ENCODE data around the gene PSTPIP2. TPM values are rescaled to one million over a fixed set of nuclear protein-coding genes. Genes with fewer than 3 reads are reported as not detected.

The PSTPIP2 gene
- total and polyA plus RNA-seq, 11 donors = 0.65 to 15.0 (median 2.0) TPM

DNA sequence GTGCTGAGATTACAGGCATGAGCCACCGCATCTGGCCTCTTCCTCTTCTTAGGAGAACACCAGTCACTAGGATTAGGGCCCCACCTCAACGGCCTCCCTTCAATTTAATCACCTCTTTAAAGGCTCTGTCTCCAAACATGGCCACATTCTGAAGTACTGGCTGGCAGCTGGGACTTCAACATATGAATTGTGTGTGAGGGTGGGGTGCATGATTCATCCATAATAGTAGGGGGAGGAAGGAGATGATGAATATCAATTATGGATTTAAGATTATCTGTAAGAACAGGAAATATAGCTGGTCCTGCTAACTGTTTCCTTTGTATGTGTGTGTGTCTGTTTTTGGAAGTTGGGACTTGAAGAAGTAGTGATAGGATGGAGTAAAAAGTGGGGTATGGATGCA, 90.2 kb downstream of the PSTPIP2 start:
- no peak for TF ChIP-seq POLR2A (IDR thresholded peaks at IDR 0.05)
- TF ChIP-seq CTCF (IDR thresholded peaks at IDR 0.05) = no peak
- peaks cover 0 to 13% (median 0%) of the 10 kb centered on the region in 12 donors for H3K4me1 ChIP-seq
- 69 to 81% (median 78%) methylated on average over 2 of the region's 2 CpGs for WGBS, 4 donors
- no peak for ATAC-seq
- DNase-seq = no peak
- H3K9me3 ChIP-seq = no peaks in the 10 kb centered on the region
- no peak overlapping the region for H3K4me3 ChIP-seq
- no peak overlapping the region for H3K27ac ChIP-seq
- no peaks in the 10 kb centered on the region for H3K27me3 ChIP-seq
- intact Hi-C loops (cut with DNase I) = loop anchor here in 1 of 10 donors (10.0 kb wide), 1 partner anchor 83 kb away; no protein-coding TSS in a partner anchor
- H3K36me3 ChIP-seq = no peaks in the 10 kb centered on the region

GRCh38 chr18:45980229-45980628, 91.8 kb downstream of the PSTPIP2 start:
- Histone ChIP-seq H3K9me3 (no peaks in the 10 kb centered on the region), H3K36me3 (no peaks in the 10 kb centered on the region), H3K4me1 (peaks cover 0 to 13% (median 0%) of the 10 kb centered on the region in 12 donors), H3K27me3 (no peaks in the 10 kb centered on the region), H3K4me3 (no peak overlapping the region), H3K27ac (no peak overlapping the region)
- WGBS, 4 donors = 41 to 60% (median 57%) methylated on average over 2 of the region's 2 CpGs
- TF ChIP-seq CTCF (IDR thresholded peaks at IDR 0.05) (no peak), POLR2A (IDR thresholded peaks at IDR 0.05) (no peak)
- ATAC-seq (peak in 1 of 4 donors; percentile 42), DNase-seq (no peak)
- intact Hi-C loops (cut with DNase I) = loop anchor here in 1 of 10 donors (10.0 kb wide), 1 partner anchor 85 kb away; no protein-coding TSS in a partner anchor

DNA sequence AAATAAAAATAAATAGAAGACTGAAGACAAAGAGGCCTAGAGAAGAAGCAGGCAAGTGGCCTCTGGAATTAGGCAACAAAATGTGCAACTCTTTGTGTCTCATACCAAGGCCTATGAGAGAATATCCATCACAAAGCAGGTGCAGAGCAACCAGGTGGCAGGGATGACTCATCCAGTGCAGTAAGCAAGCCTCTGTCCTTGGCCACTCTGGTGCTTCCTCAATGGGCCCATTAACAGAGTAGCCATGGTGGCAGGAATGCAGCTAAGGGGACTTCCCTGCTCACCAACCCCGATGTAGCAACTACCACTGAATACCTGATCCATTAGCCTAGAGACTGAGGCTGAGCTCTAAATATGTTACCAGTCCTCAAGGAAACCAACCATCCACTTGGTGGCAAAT, 94.0 kb downstream of the PSTPIP2 start:
- H3K4me1 ChIP-seq = peaks cover 0 to 13% (median 3%) of the 10 kb centered on the region in 12 donors
- H3K4me3 ChIP-seq = no peak overlapping the region
- no peaks in the 10 kb centered on the region for H3K36me3 ChIP-seq
- WGBS, 4 donors = 79 to 89% (median 88%) methylated on average over 1 of the region's 1 CpG
- intact Hi-C loops (cut with DNase I) = loop anchor here in 7 of 10 donors (10.0 kb wide), 5 partner anchors 93 to 313 kb away; partner anchors contain the start of gene PSTPIP2 (in 2 of the 7)
- DNase-seq (no peak), ATAC-seq (no peak)
- H3K9me3 ChIP-seq = no peaks in the 10 kb centered on the region
- TF ChIP-seq CTCF (IDR thresholded peaks at IDR 0.05) (no peak), POLR2A (IDR thresholded peaks at IDR 0.05) (no peak)
- no peaks in the 10 kb centered on the region for H3K27me3 ChIP-seq
- no peak overlapping the region for H3K27ac ChIP-seq

DNA sequence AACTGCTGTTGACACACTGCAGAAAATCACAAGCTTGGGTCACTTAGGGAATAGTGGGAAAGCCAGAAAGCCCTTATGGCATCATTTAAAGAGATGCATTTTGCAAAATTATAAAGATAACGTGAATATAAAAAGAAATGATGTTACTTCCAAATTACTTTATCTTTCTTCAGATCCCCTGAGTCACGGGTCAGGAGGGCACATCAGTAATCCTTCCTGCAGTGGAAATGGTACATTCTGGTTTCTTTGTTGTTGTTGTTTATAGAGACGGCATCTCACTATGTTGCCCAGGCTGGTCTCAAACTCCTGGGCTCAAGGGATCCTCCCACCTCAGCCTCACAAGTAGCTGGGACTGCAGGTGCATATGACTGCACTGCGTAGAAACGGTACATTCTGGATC, 95.1 kb downstream of the PSTPIP2 start:
- H3K36me3 ChIP-seq = no peaks in the 10 kb centered on the region
- H3K9me3 ChIP-seq = no peaks in the 10 kb centered on the region
- no peak for TF ChIP-seq CTCF (IDR thresholded peaks at IDR 0.05)
- no peak for TF ChIP-seq POLR2A (IDR thresholded peaks at IDR 0.05)
- H3K4me1 ChIP-seq = peaks cover 0 to 6% (median 3%) of the 10 kb centered on the region in 12 donors
- H3K27me3 ChIP-seq = no peaks in the 10 kb centered on the region
- DNase-seq (no peak), ATAC-seq (no peak)
- intact Hi-C loops (cut with DNase I) = loop anchor here in 7 of 10 donors (10.0 kb wide), 5 partner anchors 92 to 312 kb away; partner anchors contain the start of gene PSTPIP2 (in 2 of the 7)
- 75 to 86% (median 78%) methylated on average over 5 of the region's 5 CpGs for WGBS, 4 donors
- no peak overlapping the region for H3K27ac ChIP-seq
- H3K4me3 ChIP-seq = no peak overlapping the region

All from heart left ventricle (tissue), 16 donors.